Measurements from ENCODE around the gene HYDIN.

Gene HYDIN

DNA sequence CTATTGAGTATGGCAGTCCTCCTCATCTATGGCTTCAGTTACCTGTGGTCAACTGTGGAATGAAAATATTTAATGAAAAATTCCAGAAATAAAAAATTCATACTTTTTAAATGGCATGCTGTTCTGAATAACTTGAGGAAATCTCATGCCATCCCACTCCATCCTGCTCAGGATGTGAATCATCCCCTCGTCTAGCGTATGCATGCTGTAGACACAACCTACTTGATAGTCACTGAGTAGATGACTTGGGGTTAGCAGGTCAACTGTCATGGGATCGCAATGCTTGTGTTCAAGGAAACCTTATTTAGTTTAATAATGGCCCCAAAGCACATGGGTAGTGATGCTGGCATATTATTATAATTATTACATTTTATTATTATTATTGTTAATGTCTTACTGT, 424.7 kb downstream of the HYDIN start:
- DNase-seq (ENCODE audit: low read depth): no peak
- TF ChIP-seq, protein P1, sequence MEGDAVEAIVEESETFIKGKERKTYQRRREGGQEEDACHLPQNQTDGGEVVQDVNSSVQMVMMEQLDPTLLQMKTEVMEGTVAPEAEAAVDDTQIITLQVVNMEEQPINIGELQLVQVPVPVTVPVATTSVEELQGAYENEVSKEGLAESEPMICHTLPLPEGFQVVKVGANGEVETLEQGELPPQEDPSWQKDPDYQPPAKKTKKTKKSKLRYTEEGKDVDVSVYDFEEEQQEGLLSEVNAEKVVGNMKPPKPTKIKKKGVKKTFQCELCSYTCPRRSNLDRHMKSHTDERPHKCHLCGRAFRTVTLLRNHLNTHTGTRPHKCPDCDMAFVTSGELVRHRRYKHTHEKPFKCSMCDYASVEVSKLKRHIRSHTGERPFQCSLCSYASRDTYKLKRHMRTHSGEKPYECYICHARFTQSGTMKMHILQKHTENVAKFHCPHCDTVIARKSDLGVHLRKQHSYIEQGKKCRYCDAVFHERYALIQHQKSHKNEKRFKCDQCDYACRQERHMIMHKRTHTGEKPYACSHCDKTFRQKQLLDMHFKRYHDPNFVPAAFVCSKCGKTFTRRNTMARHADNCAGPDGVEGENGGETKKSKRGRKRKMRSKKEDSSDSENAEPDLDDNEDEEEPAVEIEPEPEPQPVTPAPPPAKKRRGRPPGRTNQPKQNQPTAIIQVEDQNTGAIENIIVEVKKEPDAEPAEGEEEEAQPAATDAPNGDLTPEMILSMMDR (IDR thresholded peaks at IDR 0.05; ENCODE audit: control insufficient read depth, extremely low read depth, insufficient read depth): no peak
- H3K4me3 ChIP-seq (ENCODE audit: low read depth, low read length): no peak overlapping the region

DNA sequence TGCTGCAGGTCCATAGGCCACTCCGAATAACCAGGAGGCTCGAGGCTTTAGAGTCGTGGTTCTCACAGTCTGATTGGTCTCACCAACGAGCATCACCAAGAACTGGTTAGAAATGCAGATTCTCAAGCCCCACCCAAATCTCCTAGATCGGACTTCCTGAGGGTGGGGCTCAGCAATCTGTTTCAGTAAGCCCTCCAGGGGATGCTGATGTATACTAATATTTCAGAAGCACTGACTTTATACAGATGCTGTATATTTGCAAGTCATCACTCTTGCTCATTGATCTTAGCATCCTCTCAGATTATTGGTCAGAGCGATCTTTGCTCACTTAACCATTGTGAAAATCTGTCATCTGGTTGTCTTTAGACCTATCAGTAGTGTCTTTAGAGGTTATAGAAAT, 425.1 kb downstream of the HYDIN start:
- H3K4me3 ChIP-seq (ENCODE audit: low read depth, low read length): no peak overlapping the region
- TF ChIP-seq, protein P1 (IDR thresholded peaks at IDR 0.05; ENCODE audit: control insufficient read depth, extremely low read depth, insufficient read depth): no peak
- no peak for DNase-seq (ENCODE audit: low read depth)

DNA sequence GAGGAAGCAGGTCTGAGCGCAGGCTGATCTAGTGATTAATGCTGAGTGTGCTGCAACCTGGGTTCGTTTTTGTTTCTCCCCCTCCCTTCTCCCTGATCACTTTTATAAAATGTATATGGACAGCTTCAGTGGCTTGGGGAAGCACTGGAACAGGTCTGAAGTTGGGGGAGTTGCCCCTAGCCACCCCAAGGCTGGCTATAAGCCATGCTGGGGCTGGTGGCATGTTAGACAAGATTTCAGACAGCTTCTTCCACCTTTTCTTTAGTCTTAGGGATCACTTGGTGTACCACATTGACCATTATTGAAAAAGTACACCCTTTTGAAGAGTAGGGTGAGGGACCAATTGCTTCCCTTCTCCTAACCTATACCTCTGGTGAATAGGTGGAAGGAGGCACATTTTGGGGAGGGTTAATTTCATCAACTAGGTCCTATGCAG, 425.8 kb downstream of the HYDIN start:
- no peak overlapping the region for H3K4me3 ChIP-seq (ENCODE audit: low read depth, low read length)
- TF ChIP-seq, protein P1 (IDR thresholded peaks at IDR 0.05; ENCODE audit: control insufficient read depth, extremely low read depth, insufficient read depth): no peak
- no peak for DNase-seq (ENCODE audit: low read depth)

DNA sequence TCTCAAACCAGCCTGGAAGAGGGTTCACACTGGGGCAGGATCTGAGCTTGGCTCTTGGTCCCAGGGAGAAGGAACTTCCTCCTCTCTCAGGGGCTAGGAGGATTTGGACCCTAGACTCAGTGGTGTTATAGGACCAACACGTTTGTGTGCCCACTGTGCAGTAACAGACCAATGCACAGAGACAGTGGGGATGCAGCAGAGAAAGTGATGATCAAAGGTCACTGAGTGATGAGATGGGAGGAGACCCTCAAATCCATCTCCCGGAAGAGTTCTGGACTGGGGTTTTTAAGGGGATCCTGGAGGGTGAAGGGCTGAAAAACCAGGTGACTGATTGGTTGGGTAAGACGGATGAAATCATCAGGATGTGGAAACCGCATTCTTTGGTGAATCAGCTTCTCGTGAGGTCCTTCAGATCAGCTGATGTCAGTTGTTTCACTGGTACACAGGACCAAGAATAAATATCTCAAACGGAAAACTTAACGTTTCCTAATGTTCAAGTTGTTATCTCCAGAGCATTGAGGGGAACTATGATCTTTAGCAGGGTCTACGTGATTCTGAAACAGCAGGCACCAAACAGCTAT, 426.3 kb downstream of the HYDIN start:
- TF ChIP-seq, protein P1 (IDR thresholded peaks at IDR 0.05; ENCODE audit: control insufficient read depth, extremely low read depth, insufficient read depth): no peak
- no peak overlapping the region for H3K4me3 ChIP-seq (ENCODE audit: low read depth, low read length)
- DNase-seq (ENCODE audit: low read depth): no peak

DNA sequence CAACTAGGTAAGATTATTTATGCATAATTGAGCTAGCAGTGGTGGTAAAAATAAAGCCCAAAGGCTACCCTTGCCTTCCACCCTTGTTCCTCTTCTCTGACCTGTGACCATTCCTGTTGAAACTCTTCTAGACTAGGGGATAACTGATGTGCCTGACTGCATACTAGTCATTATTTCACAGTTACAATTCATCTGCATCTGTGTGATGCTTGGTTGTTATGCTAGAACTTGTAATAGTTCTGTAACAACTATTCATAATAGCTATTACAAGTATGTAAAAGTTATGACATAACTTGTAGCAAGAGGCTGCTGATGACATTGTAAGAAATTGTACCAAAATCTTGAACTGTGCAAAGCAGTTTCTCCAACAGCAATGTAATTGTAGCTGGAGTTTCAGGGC, 427.2 kb downstream of the HYDIN start:
- no peak overlapping the region for H3K4me3 ChIP-seq (ENCODE audit: low read depth, low read length)
- TF ChIP-seq, protein P1 (IDR thresholded peaks at IDR 0.05; ENCODE audit: control insufficient read depth, extremely low read depth, insufficient read depth): no peak
- no peak for DNase-seq (ENCODE audit: low read depth)

DNA sequence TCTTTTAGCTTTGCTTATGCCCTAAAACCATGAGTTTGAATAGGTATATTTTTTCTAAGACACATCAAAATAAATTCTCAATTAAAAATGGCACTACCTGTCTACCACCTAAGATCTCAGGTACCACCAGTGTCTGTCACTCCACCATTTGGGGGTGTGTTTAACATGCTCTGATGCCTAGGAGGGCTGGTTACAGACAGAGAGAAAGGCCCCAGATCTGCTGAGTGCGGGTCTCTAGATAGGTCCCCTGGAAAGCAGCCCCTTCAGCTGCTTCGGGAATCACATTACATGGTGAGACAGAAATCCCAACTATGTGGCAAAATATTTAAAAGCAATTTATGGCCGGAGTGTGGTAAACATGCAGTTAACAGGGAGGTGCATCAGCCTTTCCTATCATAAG, 428.9 kb downstream of the HYDIN start:
- H3K4me3 ChIP-seq (ENCODE audit: low read depth, low read length): no peak overlapping the region
- no peak for DNase-seq (ENCODE audit: low read depth)
- TF ChIP-seq, protein P1 (IDR thresholded peaks at IDR 0.05; ENCODE audit: control insufficient read depth, extremely low read depth, insufficient read depth): no peak

Measured in LNCaP clone FGC (cell line).